B cell (primary cell): ENCODE results near the gene VPS13D. TPM values are rescaled to one million over a fixed set of nuclear protein-coding genes. Genes with fewer than 3 reads are reported as not detected.

ENCODE experiments used
- ATAC-seq: fragments of 200-7000 bp; cut with Tn5 transposase; one replicate; pipeline ENCODE4 v1.10.0; 2021; ENCODE audit warnings: low read depth, mild to moderate bottlenecking, moderate number of reproducible peaks, moderate library complexity
- CTCF ChIA-PET: fragments of 350-600 bp; sonication (Branson Sonifier 250); formaldehyde crosslinking; loops from one replicate; lab custom pipeline; 2021; ENCODE audit warnings: antibody characterized with exemption, inconsistent platforms; lab: Charles Lee
- POLR2A ChIA-PET: fragments of 350-600 bp; sonication (Branson Sonifier 250); formaldehyde crosslinking; loops from one replicate; lab custom pipeline; 2021; ENCODE audit warnings: antibody characterized with exemption; lab: Charles Lee
- DNase-seq: peaks from one replicate; pipeline ENCODE4 v3.0.0; 2013
- H2AFZ ChIP-seq: 2 replicates; pipeline ENCODE4 v1.6.1; 2012; ENCODE audit warnings: mild to moderate bottlenecking, low read depth, low read length; ENCODE audit not compliant: insufficient read depth, poor library complexity, severe bottlenecking
- H3K27ac ChIP-seq, 2 donors: 1 replicate in 1 of 2; 2 replicates in 1 of 2; pipeline ENCODE4 v1.5.1; 2012 to 2013; ENCODE audit warnings: low read length in 2 of 2, mild to moderate bottlenecking in 2 of 2, moderate library complexity in 1 of 2
- H3K27me3 ChIP-seq, 4 experiments: fragments of 200-600 bp in 1 of 4; sonication (generic) in 1 of 4; replicated peaks in 1 of 4; 1 replicate in 2 of 4; 2 replicates in 2 of 4; pipeline versions ENCODE4 v1.6.1 to v1.7.0; 2013 to 2016; ENCODE audit warnings: low read length in 3 of 4, mild to moderate bottlenecking in 2 of 4, mixed read lengths in 1 of 4, moderate library complexity in 1 of 4; ENCODE audit not compliant: insufficient read depth in 4 of 4, control insufficient read depth in 3 of 4; ENCODE audit errors: control extremely low read depth in 1 of 4
- H3K36me3 ChIP-seq, 2 experiments: replicated peaks in 1 of 2; 1 replicate in 1 of 2; 2 replicates in 1 of 2; pipeline versions ENCODE4 v1.6.1 to v1.7.1; 2013; ENCODE audit warnings: low read length in 1 of 2; ENCODE audit not compliant: insufficient read depth in 2 of 2, control insufficient read depth in 1 of 2; ENCODE audit errors: control extremely low read depth in 1 of 2, extremely low read depth in 1 of 2
- H3K4me1 ChIP-seq, 2 donors: fragments of 200-600 bp in 1 of 2; sonication (generic) in 1 of 2; 1 replicate in 1 of 2; 2 replicates in 1 of 2; pipeline versions ENCODE4 v1.5.1 to v1.6.1; 2013 to 2017; ENCODE audit warnings: low read length in 2 of 2; ENCODE audit not compliant: control insufficient read depth in 2 of 2, insufficient read depth in 2 of 2
- H3K4me2 ChIP-seq: replicated peaks from 2 replicates; pipeline ENCODE3; 2012; ENCODE audit warnings: mild to moderate bottlenecking, low read depth, low read length; ENCODE audit not compliant: poor library complexity, severe bottlenecking
- H3K4me3 ChIP-seq, 5 experiments: fragments of 200-600 bp in 1 of 5; sonication (generic) in 1 of 5; 1 replicate in 3 of 5; 2 replicates in 2 of 5; pipeline versions ENCODE4 v1.5.1 to v1.7.0; 2011 to 2016; ENCODE audit warnings: low read length in 4 of 5, mild to moderate bottlenecking in 4 of 5, low read depth in 2 of 5, control low read depth in 1 of 5, moderate library complexity in 1 of 5; ENCODE audit not compliant: insufficient read depth in 1 of 5; ENCODE audit errors: control extremely low read depth in 1 of 5, extremely low read depth in 1 of 5
- H3K79me2 ChIP-seq: fragments of 200-600 bp; sonication (generic); one replicate; pipeline ENCODE4 v1.6.0; 2016; ENCODE audit warnings: low read length; ENCODE audit not compliant: control insufficient read depth, insufficient read depth
- H3K9ac ChIP-seq: fragments of 200-600 bp; sonication (generic); 2 replicates; pipeline ENCODE4 v1.6.1; 2017; ENCODE audit warnings: mild to moderate bottlenecking, low read length, moderate library complexity
- H3K9me3 ChIP-seq, 3 donors: one replicate each; pipeline versions ENCODE4 v1.6.1 to v1.7.1; 2013; ENCODE audit warnings: low read length in 2 of 3; ENCODE audit not compliant: control insufficient read depth in 2 of 3, insufficient read depth in 1 of 3; ENCODE audit errors: control extremely low read depth in 1 of 3
- H4K20me1 ChIP-seq: 2 replicates; pipeline ENCODE4 v1.6.0; 2012; ENCODE audit warnings: mild to moderate bottlenecking, low read length; ENCODE audit not compliant: insufficient read depth, control insufficient read depth, poor library complexity, severe bottlenecking
- H3K27ac Mint-ChIP-seq: one replicate; pipeline ENCODE4 v1.8.0; 2021; ENCODE audit warnings: mixed read lengths
- H3K27me3 Mint-ChIP-seq: one replicate; pipeline ENCODE4 v1.8.0; 2021; ENCODE audit warnings: mixed read lengths
- H3K4me1 Mint-ChIP-seq: one replicate; pipeline ENCODE4 v1.8.0; 2021; ENCODE audit warnings: mixed read lengths
- H3K4me3 Mint-ChIP-seq: one replicate; pipeline ENCODE4 v1.8.0; 2021; ENCODE audit warnings: mixed read lengths
- H3K9me3 Mint-ChIP-seq: one replicate; pipeline ENCODE4 v1.8.0; 2022; ENCODE audit warnings: mixed read lengths; ENCODE audit not compliant: insufficient read depth
- EZH2 ChIP-seq: IDR thresholded peaks from 2 replicates; pipeline ENCODE4 v1.6.1; 2012; ENCODE audit warnings: borderline replicate concordance, low read depth, mild to moderate bottlenecking, moderate library complexity, low read length; ENCODE audit not compliant: insufficient read depth, poor library complexity, severe bottlenecking
- WGBS: methylation state at CpG from one replicate; pipeline ENCODE4 v1.1.5; 2013; ENCODE audit warnings: missing lambda C conversion rate; ENCODE audit not compliant: insufficient coverage; 5-methylcytosine and 5-hydroxymethylcytosine counted together
- intact Hi-C: fragments of 100-400 bp; cut with micrococcal nuclease; formaldehyde crosslinking; loops from one replicate; pipeline ENCODE4 v1.10.0; 2022
- polyA plus RNA-seq: library from polyadenylated mRNA; depleted of rRNA; stranded (reverse); fragments of >200 nt; gene quantifications from 2 replicates; pipeline ENCODE4 v1.2.3, GENCODE V29; 2012
- total RNA-seq, 2 donors: library from RNA; stranded (reverse); fragments of 120-200 nt in 1 of 2; gene quantifications; 1 replicate in 1 of 2; 2 replicates in 1 of 2; pipeline versions ENCODE4 v1.2.3 to v1.2.4, GENCODE V29; 2013 to 2022
- TF ChIP-seq, protein P1 (sequence below): fragments of 200-600 bp; IDR thresholded peaks from one replicate; pipeline ENCODE4 v1.8.0; 2022; ENCODE audit warnings: antibody characterized with exemption, mild to moderate bottlenecking

Gene VPS13D
- total and polyA plus RNA-seq, 2 donors (not counting 1 experiment from before 2014, with no cell fraction given): 29.9 to 104 TPM

DNA sequence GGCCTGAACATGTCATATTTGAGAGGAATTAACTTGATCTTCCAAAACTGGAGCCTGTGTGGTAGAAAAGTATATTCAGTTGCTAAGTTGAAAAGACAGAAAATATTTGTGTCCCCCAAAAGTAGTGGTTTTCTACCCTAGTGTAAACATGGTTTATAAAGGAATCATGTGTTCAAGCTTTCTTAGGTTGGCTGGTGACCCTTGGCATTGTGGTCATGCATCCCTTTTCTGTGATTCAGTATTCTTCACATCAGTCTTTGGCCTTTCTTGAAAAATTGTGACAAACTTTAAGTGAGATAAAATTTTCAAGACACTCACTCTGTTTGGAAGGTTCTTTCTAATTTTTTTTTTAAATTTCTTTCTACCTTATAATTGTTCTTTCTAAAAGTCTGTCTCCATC, 195.0 kb downstream of the VPS13D start:
- no peaks in the 10 kb centered on the region for H3K27me3 ChIP-seq
- ATAC-seq: no peak
- no peaks in the 10 kb centered on the region for H3K9me3 ChIP-seq
- Mint-ChIP-seq H3K4me3 (no peak overlapping the region), H3K27me3 (no peaks in the 10 kb centered on the region), H3K4me1 (no peaks in the 10 kb centered on the region), H3K27ac (no peak overlapping the region), H3K9me3 (no peaks in the 10 kb centered on the region)
- TF ChIP-seq EZH2: no peak
- TF ChIP-seq, protein P1, sequence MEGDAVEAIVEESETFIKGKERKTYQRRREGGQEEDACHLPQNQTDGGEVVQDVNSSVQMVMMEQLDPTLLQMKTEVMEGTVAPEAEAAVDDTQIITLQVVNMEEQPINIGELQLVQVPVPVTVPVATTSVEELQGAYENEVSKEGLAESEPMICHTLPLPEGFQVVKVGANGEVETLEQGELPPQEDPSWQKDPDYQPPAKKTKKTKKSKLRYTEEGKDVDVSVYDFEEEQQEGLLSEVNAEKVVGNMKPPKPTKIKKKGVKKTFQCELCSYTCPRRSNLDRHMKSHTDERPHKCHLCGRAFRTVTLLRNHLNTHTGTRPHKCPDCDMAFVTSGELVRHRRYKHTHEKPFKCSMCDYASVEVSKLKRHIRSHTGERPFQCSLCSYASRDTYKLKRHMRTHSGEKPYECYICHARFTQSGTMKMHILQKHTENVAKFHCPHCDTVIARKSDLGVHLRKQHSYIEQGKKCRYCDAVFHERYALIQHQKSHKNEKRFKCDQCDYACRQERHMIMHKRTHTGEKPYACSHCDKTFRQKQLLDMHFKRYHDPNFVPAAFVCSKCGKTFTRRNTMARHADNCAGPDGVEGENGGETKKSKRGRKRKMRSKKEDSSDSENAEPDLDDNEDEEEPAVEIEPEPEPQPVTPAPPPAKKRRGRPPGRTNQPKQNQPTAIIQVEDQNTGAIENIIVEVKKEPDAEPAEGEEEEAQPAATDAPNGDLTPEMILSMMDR: no peak
- DNase-seq: no peak
- no peaks in the 10 kb centered on the region for H4K20me1 ChIP-seq
- intact Hi-C loops: no loop called here
- no peak overlapping the region for H2AFZ ChIP-seq
- ChIA-PET POLR2A (interaction anchor here (0.7 kb wide), 1 partner anchor 189 kb away, joined by 3 read pairs; no protein-coding TSS in a partner anchor), CTCF (no interaction called here)
- no peak overlapping the region for H3K4me2 ChIP-seq
- no peak overlapping the region for H3K9ac ChIP-seq
- H3K36me3 ChIP-seq: peaks cover 15 to 29% of the 10 kb centered on the region in 2 experiments
- H3K79me2 ChIP-seq: no peaks in the 10 kb centered on the region
- H3K4me3 ChIP-seq: no peak overlapping the region
- no peak overlapping the region for H3K27ac ChIP-seq
- H3K4me1 ChIP-seq: no peaks in the 10 kb centered on the region

DNA sequence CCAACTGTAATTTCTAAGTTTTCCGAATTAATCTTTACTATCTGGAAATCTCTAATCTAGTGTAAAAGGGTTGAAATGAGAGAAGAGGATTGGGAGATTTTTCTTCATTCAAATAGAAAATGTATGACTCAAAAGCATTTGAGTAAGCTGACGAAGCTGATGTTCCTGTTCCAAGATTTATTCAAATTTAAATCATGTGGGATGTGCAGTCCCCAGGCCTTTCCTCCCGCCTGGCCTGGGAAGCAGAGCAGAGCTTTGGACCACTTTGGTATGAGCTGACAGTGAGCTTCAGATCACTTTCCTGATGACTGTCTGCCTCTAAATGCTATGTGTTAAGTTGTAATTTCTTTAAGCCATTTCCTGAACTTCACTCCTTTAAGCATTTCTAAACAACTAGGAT, 196.2 kb downstream of the VPS13D start:
- H3K9me3 ChIP-seq: no peaks in the 10 kb centered on the region
- POLR2A ChIA-PET: no interaction called here

More for the DNA sequence above, 196.2 kb downstream of the VPS13D start:
- no peak overlapping the region for H3K4me3 Mint-ChIP-seq
- H3K27ac ChIP-seq: no peak overlapping the region
- H3K27me3 ChIP-seq: no peaks in the 10 kb centered on the region
- no peak for TF ChIP-seq EZH2
- TF ChIP-seq, protein P1: no peak
- DNase-seq (no peak), ATAC-seq (no peak)
- H2AFZ ChIP-seq: no peak overlapping the region
- H3K4me2 ChIP-seq: no peak overlapping the region
- no peaks in the 10 kb centered on the region for H4K20me1 ChIP-seq
- peaks cover 17 to 35% of the 10 kb centered on the region in 2 experiments for H3K36me3 ChIP-seq
- H3K4me3 ChIP-seq: no peak overlapping the region
- CTCF ChIA-PET: interaction anchor here (0.6 kb wide), 1 partner anchor 1104 kb away, joined by 3 read pairs; no protein-coding TSS in a partner anchor
- no peaks in the 10 kb centered on the region for H3K79me2 ChIP-seq
- 86% methylated on average over 2 of the region's 3 CpGs for WGBS
- H3K27ac Mint-ChIP-seq: no peak overlapping the region
- intact Hi-C loops: no loop called here
- H3K4me1 Mint-ChIP-seq: no peaks in the 10 kb centered on the region
- no peaks in the 10 kb centered on the region for H3K27me3 Mint-ChIP-seq
- no peaks in the 10 kb centered on the region for H3K4me1 ChIP-seq
- no peak overlapping the region for H3K9ac ChIP-seq
- no peaks in the 10 kb centered on the region for H3K9me3 Mint-ChIP-seq
